GM10248 (cell line): ENCODE measurements around the gene NNT.

Experiments used
- CTCF ChIA-PET: fragments of 300-600 bp; sonication (Branson Sonifier 250); formaldehyde crosslinking; extraction: SDS; loops from one replicate; lab custom pipeline; 2021; ENCODE audit warnings: antibody characterized with exemption; lab: Yijun Ruan, JAX
- POLR2A ChIA-PET: fragments of 350-650 bp; sonication (Branson Sonifier 250); formaldehyde crosslinking; extraction: SDS; loops from one replicate; lab custom pipeline; 2020; ENCODE audit warnings: antibody characterized with exemption; lab: Yijun Ruan, JAX
- DNase-seq: peaks from one replicate; pipeline ENCODE4 v3.0.0; 2012; ENCODE audit errors: extremely low spot score
- CTCF ChIP-seq: IDR thresholded peaks from 2 replicates; pipeline ENCODE4 v1.5.1; 2012; ENCODE audit warnings: mild to moderate bottlenecking, low read depth; ENCODE audit errors: extremely low read depth, missing control alignments, control extremely low read depth

The NNT gene

GRCh38 chr5:43638107-43638506, 35.1 kb downstream of the NNT start:
- no peak for TF ChIP-seq CTCF
- ChIA-PET POLR2A (no interaction called here), CTCF (interaction anchor here (0.9 to 2.1 kb wide), 3 partner anchors 13 to 96 kb away, joined by 3 to 9 read pairs (median 4); no protein-coding TSS in a partner anchor)
- no peak for DNase-seq

- ChIA-PET POLR2A (no interaction called here), CTCF (interaction anchor here (1.5 to 2.2 kb wide), 3 partner anchors 10 to 97 kb away, joined by 4 to 9 read pairs (median 5); no protein-coding TSS in a partner anchor)
- DNase-seq: no peak
- TF ChIP-seq CTCF: no peak
Measured at GRCh38 chr5:43638546-43638945, 35.6 kb downstream of the NNT start.

GRCh38 chr5:43639566-43639965, 36.6 kb downstream of the NNT start:
- POLR2A ChIA-PET: no interaction called here
- TF ChIP-seq CTCF: no peak
- no peak for DNase-seq
- CTCF ChIA-PET: interaction anchor here (1.2 to 7.0 kb wide), 3 partner anchors 8 to 15 kb away, joined by 4 to 51 read pairs (median 5); no protein-coding TSS in a partner anchor

GRCh38 chr5:43642428-43642827, 39.4 kb downstream of the NNT start:
- DNase-seq: no peak
- CTCF ChIA-PET: interaction anchor here (1.4 to 7.0 kb wide), 2 partner anchors 11 to 19 kb away, joined by 5 to 51 read pairs; no protein-coding TSS in a partner anchor
- POLR2A ChIA-PET: no interaction called here
- no peak for TF ChIP-seq CTCF

GRCh38 chr5:43643327-43643726, 40.3 kb downstream of the NNT start:
- no peak for DNase-seq
- ChIA-PET CTCF (interaction anchor here (7.0 kb wide), 1 partner anchor 12 kb away, joined by 51 read pairs; no protein-coding TSS in a partner anchor), POLR2A (no interaction called here)
- TF ChIP-seq CTCF: no peak

- TF ChIP-seq CTCF: no peak
- DNase-seq: no peak
- ChIA-PET CTCF (interaction anchor here (7.0 kb wide), 1 partner anchor 13 kb away, joined by 51 read pairs; no protein-coding TSS in a partner anchor), POLR2A (no interaction called here)
Measured at GRCh38 chr5:43643750-43644149, 40.8 kb downstream of the NNT start.
